Measurements from ENCODE around the gene NADSYN1. TPM values are rescaled to one million over a fixed set of nuclear protein-coding genes. Genes with fewer than 3 reads are reported as not detected.

NADSYN1 gene
- total RNA-seq, 1 experiment from 2014 or later, result 91.3 TPM

DNA sequence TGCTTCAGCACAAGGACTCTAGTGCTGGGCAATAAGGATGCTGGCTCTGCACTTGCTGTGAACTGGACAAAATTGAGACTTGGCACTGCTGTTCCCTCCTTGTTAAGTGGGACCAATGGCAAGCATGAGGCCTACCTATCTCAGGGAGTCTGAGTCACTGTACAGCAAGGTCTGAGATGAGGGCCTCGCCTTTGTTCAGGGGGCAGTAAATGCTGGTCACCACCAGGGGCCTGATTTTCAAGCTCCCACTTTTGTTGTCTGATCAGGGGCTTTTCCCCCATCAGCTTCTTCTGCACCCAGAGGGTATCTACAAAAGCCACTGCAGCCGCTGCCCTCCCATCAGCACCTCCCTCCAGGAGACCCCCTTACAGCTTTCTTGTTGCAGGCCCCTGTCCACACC lies 27.6 kb upstream of the NADSYN1 start:
- H3K4me1 Mint-ChIP-seq (ENCODE audit: low read depth, unreplicated experiment), result no peaks in the 10 kb centered on the region
- Histone ChIP-seq H3K4me1 (no peaks in the 10 kb centered on the region), H3K4me3 (ENCODE audit: low read depth, low read length) (no peak overlapping the region), H3K36me3 (ENCODE audit: control insufficient read depth, insufficient read depth, low read length) (no peaks in the 10 kb centered on the region), H3K27me3 (replicated peaks; ENCODE audit: control insufficient read depth, insufficient read depth, low read length) (no peaks in the 10 kb centered on the region), H3K9me3 (no peaks in the 10 kb centered on the region)
- no TSS peak for BruUV-seq (replicated peaks)
- peak in 1 of 2 experiments; percentile 32 for DNase-seq
- H3K27ac Mint-ChIP-seq (ENCODE audit: unreplicated experiment), result no peak overlapping the region
- POLR2A ChIA-PET, result interaction anchor here (0.5 to 0.6 kb wide), 2 partner anchors 8 to 27 kb away, joined by 3 to 4 read pairs; partner anchors contain the start of gene NADSYN1
- H3K4me3 Mint-ChIP-seq (ENCODE audit: unreplicated experiment), result no peak overlapping the region
- H3K9me3 Mint-ChIP-seq (ENCODE audit: unreplicated experiment), result no peaks in the 10 kb centered on the region
- CTCF ChIA-PET, result interaction anchor here (0.7 to 1.6 kb wide), 4 partner anchors 9 to 338 kb away, joined by 3 to 10 read pairs (median 3); no protein-coding TSS in a partner anchor
- TF ChIP-seq, protein P1, sequence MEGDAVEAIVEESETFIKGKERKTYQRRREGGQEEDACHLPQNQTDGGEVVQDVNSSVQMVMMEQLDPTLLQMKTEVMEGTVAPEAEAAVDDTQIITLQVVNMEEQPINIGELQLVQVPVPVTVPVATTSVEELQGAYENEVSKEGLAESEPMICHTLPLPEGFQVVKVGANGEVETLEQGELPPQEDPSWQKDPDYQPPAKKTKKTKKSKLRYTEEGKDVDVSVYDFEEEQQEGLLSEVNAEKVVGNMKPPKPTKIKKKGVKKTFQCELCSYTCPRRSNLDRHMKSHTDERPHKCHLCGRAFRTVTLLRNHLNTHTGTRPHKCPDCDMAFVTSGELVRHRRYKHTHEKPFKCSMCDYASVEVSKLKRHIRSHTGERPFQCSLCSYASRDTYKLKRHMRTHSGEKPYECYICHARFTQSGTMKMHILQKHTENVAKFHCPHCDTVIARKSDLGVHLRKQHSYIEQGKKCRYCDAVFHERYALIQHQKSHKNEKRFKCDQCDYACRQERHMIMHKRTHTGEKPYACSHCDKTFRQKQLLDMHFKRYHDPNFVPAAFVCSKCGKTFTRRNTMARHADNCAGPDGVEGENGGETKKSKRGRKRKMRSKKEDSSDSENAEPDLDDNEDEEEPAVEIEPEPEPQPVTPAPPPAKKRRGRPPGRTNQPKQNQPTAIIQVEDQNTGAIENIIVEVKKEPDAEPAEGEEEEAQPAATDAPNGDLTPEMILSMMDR (IDR thresholded peaks at IDR 0.05; ENCODE audit: insufficient read depth in 1 of 2, low read depth in 1 of 2, low read length in 1 of 2, severe bottlenecking in 1 of 2, unreplicated experiment in 1 of 2), result peak; percentile 8 to 39
- intact Hi-C loops (cut with micrococcal nuclease; ENCODE audit: unreplicated experiment), result no loop called here
- peaks cover 3% of the 10 kb centered on the region for H3K27me3 Mint-ChIP-seq (ENCODE audit: insufficient read depth, unreplicated experiment)
- no peaks in the 10 kb centered on the region for H3K36me3 Mint-ChIP-seq (ENCODE audit: insufficient read depth, unreplicated experiment)

DNA sequence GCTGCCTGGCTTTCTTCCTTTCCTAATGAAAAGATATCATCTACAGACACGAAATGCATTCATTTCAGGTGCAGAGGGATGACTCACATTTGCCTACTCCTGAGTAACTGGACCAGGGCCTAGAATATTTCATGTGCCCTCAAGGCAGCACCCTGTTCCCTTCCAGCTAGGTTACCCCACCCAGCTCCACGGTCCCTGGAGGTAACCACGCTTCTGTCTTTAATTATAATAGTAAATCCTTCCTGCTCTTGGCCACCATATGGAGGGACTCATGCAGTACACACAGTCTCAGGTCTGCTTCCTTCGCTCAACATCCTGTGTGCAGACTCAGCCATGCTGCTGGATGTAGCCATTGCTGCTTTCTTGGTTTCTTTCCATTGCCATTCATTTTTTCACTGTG lies 27.1 kb upstream of the NADSYN1 start:
- no peaks in the 10 kb centered on the region for H3K9me3 ChIP-seq

DNA sequence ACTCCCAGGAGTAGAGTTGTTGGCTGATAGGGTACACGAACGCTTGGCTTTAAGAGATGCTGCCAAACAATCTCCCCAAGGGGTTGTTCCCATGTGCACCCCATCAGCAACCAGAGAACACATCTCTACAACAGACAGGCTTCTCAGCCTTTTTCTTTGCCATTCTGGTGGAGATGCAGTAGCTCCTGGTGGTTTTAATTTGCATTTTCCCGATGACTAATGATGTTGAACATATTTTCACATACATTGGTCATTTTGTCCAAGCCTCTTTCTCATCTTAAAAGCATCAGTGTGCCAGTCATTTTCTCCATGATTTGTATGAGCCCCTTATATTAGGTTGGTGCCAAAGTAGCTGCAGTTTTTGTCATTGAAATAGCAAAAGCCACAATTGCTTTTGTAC lies 26.6 kb upstream of the NADSYN1 start:
- POLR2A ChIA-PET, result no interaction called here

More for the DNA sequence above, 27.1 kb upstream of the NADSYN1 start:
- Histone ChIP-seq H3K36me3 (ENCODE audit: control insufficient read depth, insufficient read depth, low read length) (no peaks in the 10 kb centered on the region), H3K27me3 (replicated peaks; ENCODE audit: control insufficient read depth, insufficient read depth, low read length) (no peaks in the 10 kb centered on the region), H3K4me3 (ENCODE audit: low read depth, low read length) (no peak overlapping the region), H3K4me1 (no peaks in the 10 kb centered on the region)
- Mint-ChIP-seq H3K9me3 (ENCODE audit: unreplicated experiment) (no peaks in the 10 kb centered on the region), H3K4me1 (ENCODE audit: low read depth, unreplicated experiment) (no peaks in the 10 kb centered on the region), H3K36me3 (ENCODE audit: insufficient read depth, unreplicated experiment) (no peaks in the 10 kb centered on the region), H3K4me3 (ENCODE audit: unreplicated experiment) (no peak overlapping the region), H3K27ac (ENCODE audit: unreplicated experiment) (no peak overlapping the region), H3K27me3 (ENCODE audit: insufficient read depth, unreplicated experiment) (peaks cover 3% of the 10 kb centered on the region)
- TF ChIP-seq, protein P1 (IDR thresholded peaks at IDR 0.05; ENCODE audit: insufficient read depth in 1 of 2, low read depth in 1 of 2, low read length in 1 of 2, severe bottlenecking in 1 of 2, unreplicated experiment in 1 of 2), result no peak
- CTCF ChIA-PET, result interaction anchor here (0.6 to 1.6 kb wide), 6 partner anchors 9 to 472 kb away, joined by 3 to 10 read pairs (median 3); no protein-coding TSS in a partner anchor
- POLR2A ChIA-PET, result interaction anchor here (0.5 to 0.6 kb wide), 2 partner anchors 8 to 27 kb away, joined by 3 to 4 read pairs; partner anchors contain the start of gene NADSYN1
- intact Hi-C loops (cut with micrococcal nuclease; ENCODE audit: unreplicated experiment), result no loop called here
- no peak for DNase-seq
- no TSS peak for BruUV-seq (replicated peaks)

More for the DNA sequence above, 26.6 kb upstream of the NADSYN1 start:
- Mint-ChIP-seq H3K27ac (ENCODE audit: unreplicated experiment) (no peak overlapping the region), H3K36me3 (ENCODE audit: insufficient read depth, unreplicated experiment) (no peaks in the 10 kb centered on the region), H3K4me3 (ENCODE audit: unreplicated experiment) (no peak overlapping the region), H3K4me1 (ENCODE audit: low read depth, unreplicated experiment) (no peaks in the 10 kb centered on the region), H3K9me3 (ENCODE audit: unreplicated experiment) (no peaks in the 10 kb centered on the region), H3K27me3 (ENCODE audit: insufficient read depth, unreplicated experiment) (peaks cover 3% of the 10 kb centered on the region)
- Histone ChIP-seq H3K9me3 (no peaks in the 10 kb centered on the region), H3K4me3 (ENCODE audit: low read depth, low read length) (no peak overlapping the region), H3K4me1 (no peaks in the 10 kb centered on the region), H3K36me3 (ENCODE audit: control insufficient read depth, insufficient read depth, low read length) (no peaks in the 10 kb centered on the region), H3K27me3 (replicated peaks; ENCODE audit: control insufficient read depth, insufficient read depth, low read length) (no peaks in the 10 kb centered on the region)
- intact Hi-C loops (cut with micrococcal nuclease; ENCODE audit: unreplicated experiment), result no loop called here
- DNase-seq, result no peak
- TF ChIP-seq, protein P1 (IDR thresholded peaks at IDR 0.05; ENCODE audit: insufficient read depth in 1 of 2, low read depth in 1 of 2, low read length in 1 of 2, severe bottlenecking in 1 of 2, unreplicated experiment in 1 of 2), result peak in 1 of 2 experiments; percentile 12
- BruUV-seq (replicated peaks), result no TSS peak
- CTCF ChIA-PET, result interaction anchor here (0.6 to 1.6 kb wide), 3 partner anchors 137 to 473 kb away, joined by 3 to 10 read pairs (median 4); no protein-coding TSS in a partner anchor

Data from Caco-2 (cell line).